ENCODE measurements around the gene RCL1.

RCL1 gene

DNA sequence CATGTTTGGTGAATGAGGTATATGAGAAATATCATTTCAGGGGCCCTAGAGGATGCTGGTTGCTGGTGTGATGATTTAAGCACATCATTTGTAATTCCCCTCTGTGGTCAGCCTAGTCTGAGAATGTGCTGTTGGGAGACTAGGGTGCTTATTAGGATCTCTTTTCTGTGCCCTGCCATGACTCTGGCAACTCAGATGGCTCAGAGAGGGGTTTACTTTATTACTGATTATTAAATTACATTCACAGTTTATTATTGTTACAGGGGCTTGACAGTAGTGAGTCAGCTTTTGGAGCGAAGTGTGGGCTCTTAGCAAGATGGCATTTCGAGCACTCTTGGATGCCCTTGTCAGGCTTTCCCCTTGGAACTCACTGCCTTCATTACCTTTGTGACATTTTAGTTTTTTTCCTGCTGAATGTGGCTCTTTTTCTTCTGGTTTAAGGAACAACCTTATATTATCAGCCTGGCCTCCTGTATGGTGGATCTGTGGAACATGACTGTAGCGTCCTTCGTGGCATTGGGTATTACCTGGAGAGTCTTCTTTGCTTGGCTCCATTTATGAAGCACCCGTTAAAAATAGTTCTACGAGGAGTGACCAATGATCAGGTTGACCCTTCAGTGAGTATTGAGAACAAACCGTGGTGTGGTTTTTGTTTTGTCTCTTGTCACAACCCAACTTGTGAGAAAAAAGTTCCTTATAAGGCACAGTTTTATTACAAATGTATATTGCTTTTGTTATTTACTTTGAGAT is 33.8 kb downstream of the RCL1 start:
- in situ Hi-C loops (cut with MboI; ENCODE audit: low pct_unique_long_range_greater_than_20kb, low sequenced_read_pairs, unreplicated experiment) = no loop called here
- no peak for DNase-seq (ENCODE audit: low spot score)
- TF ChIP-seq, protein P1, sequence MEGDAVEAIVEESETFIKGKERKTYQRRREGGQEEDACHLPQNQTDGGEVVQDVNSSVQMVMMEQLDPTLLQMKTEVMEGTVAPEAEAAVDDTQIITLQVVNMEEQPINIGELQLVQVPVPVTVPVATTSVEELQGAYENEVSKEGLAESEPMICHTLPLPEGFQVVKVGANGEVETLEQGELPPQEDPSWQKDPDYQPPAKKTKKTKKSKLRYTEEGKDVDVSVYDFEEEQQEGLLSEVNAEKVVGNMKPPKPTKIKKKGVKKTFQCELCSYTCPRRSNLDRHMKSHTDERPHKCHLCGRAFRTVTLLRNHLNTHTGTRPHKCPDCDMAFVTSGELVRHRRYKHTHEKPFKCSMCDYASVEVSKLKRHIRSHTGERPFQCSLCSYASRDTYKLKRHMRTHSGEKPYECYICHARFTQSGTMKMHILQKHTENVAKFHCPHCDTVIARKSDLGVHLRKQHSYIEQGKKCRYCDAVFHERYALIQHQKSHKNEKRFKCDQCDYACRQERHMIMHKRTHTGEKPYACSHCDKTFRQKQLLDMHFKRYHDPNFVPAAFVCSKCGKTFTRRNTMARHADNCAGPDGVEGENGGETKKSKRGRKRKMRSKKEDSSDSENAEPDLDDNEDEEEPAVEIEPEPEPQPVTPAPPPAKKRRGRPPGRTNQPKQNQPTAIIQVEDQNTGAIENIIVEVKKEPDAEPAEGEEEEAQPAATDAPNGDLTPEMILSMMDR (IDR thresholded peaks at IDR 0.05; ENCODE audit: extremely low read depth, insufficient read depth, missing control alignments) = no peak

DNA sequence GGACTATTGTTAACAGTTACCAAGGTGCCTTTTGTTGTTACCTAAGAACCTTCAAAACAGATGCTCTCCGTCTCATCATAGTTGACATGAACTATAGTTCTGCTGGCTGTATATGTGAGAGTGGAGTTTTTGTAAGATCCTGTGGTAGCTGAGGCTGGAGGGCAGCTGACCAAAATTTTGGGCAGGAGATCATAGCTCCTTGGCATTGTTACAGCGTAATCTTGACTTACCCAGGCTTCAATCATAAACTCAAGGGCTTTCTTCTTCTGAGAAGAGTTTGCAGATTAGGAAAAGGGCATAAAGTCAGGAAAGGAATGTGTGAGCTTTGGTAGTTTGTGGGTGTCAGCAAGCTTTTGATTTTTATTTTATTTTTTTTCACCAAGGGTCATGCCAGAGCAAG is 34.5 kb downstream of the RCL1 start:
- in situ Hi-C loops (cut with MboI; ENCODE audit: low pct_unique_long_range_greater_than_20kb, low sequenced_read_pairs, unreplicated experiment) = no loop called here
- no peak for DNase-seq (ENCODE audit: low spot score)
- TF ChIP-seq, protein P1 (IDR thresholded peaks at IDR 0.05; ENCODE audit: extremely low read depth, insufficient read depth, missing control alignments) = no peak

DNA sequence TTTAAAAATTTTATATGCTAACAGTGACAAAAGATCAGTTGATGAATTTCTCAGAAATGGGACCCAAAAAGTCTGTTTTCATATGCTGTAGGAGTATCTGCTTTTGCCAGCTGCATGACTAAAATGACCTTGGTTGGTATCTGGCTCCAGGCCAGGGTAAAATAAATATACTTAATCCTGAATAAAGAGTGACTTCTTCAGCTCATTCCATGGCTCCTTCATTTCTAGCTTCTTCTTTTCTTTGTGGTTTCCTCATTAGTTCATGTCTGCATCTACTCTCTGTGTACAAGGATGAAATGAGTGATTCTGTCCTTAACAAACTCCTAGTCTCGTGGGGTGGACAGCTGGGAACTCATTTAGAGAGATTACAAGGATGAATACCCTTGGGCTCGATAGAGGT is 36.0 kb downstream of the RCL1 start:
- in situ Hi-C loops (cut with MboI; ENCODE audit: low pct_unique_long_range_greater_than_20kb, low sequenced_read_pairs, unreplicated experiment) = no loop called here
- TF ChIP-seq, protein P1 (IDR thresholded peaks at IDR 0.05; ENCODE audit: extremely low read depth, insufficient read depth, missing control alignments) = no peak
- no peak for DNase-seq (ENCODE audit: low spot score)

DNA sequence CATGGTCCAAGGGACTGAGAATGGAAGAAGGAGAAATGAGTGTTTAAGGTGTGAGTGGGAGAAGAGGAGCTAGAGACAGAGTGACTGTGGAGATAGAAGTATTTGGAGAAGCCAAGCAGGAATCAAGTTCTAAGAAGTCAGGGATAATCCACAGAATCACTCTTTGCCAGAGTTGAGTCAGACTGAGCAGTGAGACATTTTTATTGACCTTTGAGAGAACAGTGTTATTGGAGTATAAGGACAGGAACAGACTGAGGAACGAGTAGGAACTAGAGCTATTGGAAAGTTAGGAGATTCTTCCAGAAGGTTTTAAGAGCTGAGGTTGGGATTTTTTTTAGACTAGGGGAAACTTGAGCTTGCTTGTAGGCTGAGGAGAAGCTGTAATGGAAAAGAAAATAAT is 37.2 kb downstream of the RCL1 start:
- in situ Hi-C loops (cut with MboI; ENCODE audit: low pct_unique_long_range_greater_than_20kb, low sequenced_read_pairs, unreplicated experiment) = no loop called here
- DNase-seq (ENCODE audit: low spot score) = no peak
- TF ChIP-seq, protein P1 (IDR thresholded peaks at IDR 0.05; ENCODE audit: extremely low read depth, insufficient read depth, missing control alignments) = no peak

DNA sequence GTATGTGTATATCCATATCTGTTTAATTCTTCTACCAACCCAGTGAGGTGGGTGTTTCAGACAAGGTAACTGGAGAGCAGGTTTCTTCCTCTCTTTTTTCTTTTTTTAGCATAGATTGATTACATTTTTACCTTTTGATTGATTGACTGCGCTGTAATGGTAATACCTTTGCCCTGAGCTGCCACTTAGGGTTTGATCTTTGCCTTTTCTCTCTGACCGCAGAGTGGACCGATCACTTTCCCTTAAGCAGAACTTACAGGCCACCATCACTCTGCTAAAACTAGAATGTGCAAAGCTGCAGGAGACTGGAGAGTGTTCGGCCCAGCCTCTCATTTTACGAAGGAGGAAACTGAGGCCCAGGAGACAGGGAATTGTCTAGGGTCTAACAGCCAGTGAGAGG is 38.0 kb downstream of the RCL1 start:
- DNase-seq (ENCODE audit: low spot score) = no peak
- TF ChIP-seq, protein P1 (IDR thresholded peaks at IDR 0.05; ENCODE audit: extremely low read depth, insufficient read depth, missing control alignments) = no peak
- in situ Hi-C loops (cut with MboI; ENCODE audit: low pct_unique_long_range_greater_than_20kb, low sequenced_read_pairs, unreplicated experiment) = no loop called here

DNA sequence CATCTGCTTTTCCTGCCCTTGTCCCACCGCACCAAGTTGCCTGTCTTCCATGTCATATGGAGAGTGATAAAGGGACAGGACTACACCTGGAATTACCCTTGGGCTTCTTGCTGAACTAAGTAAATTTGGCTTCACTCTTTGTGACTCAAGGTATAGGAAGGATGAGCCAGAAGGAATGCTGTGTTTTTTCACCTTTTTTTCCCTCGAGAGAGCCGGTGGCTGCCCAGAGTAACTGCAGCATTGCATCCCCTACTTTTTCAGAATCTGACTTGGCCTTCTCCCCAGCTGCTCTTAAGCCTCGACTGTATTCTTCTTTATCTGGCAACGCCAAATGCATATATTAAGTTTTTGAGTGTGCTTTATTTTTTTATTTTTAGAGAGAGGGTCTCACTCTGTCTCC is 38.4 kb downstream of the RCL1 start:
- in situ Hi-C loops (cut with MboI; ENCODE audit: low pct_unique_long_range_greater_than_20kb, low sequenced_read_pairs, unreplicated experiment) = no loop called here
- no peak for DNase-seq (ENCODE audit: low spot score)
- TF ChIP-seq, protein P1 (IDR thresholded peaks at IDR 0.05; ENCODE audit: extremely low read depth, insufficient read depth, missing control alignments) = no peak
